Activated naive CD4-positive, alpha-beta T cell treated with Interleukin-2 at 50 U/mL for 16 hours (primary cell): ENCODE measurements around the gene XAB2.
"Not testable (repeated sequence)": the region's sequence is repeated elsewhere in the genome, so short reads cannot be mapped to it uniquely, and the experiment has no call there.

ENCODE experiments used
- DNase-seq: peaks from one replicate; pipeline ENCODE4 v3.0.0-alpha.2; 2020

XAB2 gene

GRCh38 chr19:7648265-7649014 lies 19.1 kb upstream of the XAB2 start:
- no peak for DNase-seq

GRCh38 chr19:7647156-7647555 lies 17.8 kb upstream of the XAB2 start:
- no peak for DNase-seq

DNA sequence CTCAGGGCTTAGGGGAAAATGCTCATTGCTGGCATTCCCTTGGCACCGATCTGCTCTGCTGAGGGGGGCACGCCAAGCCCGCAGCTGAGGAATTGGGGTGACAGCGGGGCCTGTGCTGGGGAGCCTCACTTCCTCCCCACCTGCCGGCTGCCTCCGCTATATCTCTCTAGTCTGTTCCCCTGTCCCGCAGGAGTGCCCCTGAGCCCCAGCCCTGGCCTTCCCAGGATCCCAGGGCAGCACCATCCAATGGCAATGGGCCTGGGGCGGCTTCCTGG lies 17.0 kb upstream of the XAB2 start:
- no peak for DNase-seq

DNA sequence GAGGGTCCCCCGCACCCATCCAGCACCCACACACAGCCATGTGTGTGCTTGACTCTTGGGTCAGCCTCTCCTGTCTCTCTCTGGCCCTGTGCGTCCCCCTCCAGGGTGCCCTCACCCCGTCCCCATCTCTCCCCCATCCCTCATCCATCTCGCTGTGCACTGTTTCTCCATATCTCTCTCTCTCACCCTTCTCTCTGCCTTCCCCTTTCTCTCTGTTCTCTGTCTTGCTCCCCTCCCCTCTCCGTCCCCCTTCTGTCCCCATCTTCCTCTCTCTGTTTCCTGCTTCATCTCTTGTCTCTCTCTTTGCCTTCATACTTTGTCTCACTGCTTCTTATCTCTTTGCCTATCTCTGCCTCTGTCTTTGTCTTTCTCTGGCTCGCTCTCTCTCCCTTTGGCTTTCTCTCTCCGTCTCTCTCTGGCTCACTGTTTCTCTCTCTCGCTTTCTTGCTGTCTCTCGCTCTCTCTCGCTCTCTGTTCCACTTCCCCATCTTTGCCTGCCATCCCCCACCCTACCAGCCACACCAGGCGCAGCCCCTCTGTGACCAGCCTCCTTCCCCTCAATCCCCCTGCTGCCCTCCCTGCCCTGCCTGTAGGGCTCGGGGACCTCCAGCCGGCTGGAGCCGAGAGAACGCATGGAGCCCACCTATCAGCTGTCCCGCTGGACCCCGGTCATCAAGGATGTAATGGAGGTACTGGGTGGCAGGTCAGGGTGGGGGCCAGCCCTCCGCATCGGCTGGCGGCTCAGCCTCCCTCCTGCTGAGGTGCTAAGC lies 16.5 kb upstream of the XAB2 start:
- DNase-seq = no peak

DNA sequence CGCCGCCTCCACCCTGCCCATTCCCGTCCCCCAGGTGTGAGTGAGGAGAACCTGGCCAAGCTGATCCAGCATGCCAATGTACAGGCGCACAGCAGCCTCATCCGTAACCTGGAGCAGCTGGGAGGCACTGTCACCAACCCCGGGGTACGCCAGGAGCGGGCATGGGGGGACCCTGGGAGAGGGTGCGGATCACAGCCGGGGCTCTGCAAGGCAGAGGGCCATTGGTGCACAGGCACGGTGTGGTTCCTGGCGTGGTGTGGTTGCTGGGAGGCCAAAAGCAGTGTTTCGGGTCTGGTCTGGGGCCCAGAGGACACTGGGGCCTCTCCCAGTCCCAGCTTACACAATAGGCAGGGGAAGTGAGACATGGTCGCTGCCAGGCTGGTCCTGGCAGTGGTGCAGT lies 15.8 kb upstream of the XAB2 start:
- no peak for DNase-seq

GRCh38 chr19:7644550-7644877 lies 15.2 kb upstream of the XAB2 start:
- no peak for DNase-seq

GRCh38 chr19:7643629-7644549 lies 14.5 kb upstream of the XAB2 start:
- not testable (repeated sequence) for DNase-seq

DNA sequence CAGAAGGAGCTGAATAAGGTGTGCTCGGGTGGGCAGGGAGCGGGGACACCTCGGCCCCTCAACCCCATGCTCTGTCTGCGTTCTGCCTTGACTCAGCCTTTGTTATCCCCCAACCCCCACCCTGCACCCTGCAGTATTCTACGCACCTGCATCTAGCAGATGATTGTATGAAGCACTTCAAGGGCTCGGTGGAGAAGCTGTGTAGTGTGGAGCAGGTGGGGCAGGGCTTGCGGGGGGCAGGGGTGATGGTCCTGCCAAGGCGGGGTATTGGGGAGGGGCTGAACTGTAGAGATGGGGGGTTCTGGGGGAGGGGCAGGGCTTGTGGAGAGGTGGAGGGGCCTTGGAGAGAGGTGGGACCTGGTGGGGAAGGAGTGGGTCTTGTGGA lies 13.7 kb upstream of the XAB2 start:
- DNase-seq = no peak

GRCh38 chr19:7642295-7643030 lies 13.1 kb upstream of the XAB2 start:
- no peak for DNase-seq

DNA sequence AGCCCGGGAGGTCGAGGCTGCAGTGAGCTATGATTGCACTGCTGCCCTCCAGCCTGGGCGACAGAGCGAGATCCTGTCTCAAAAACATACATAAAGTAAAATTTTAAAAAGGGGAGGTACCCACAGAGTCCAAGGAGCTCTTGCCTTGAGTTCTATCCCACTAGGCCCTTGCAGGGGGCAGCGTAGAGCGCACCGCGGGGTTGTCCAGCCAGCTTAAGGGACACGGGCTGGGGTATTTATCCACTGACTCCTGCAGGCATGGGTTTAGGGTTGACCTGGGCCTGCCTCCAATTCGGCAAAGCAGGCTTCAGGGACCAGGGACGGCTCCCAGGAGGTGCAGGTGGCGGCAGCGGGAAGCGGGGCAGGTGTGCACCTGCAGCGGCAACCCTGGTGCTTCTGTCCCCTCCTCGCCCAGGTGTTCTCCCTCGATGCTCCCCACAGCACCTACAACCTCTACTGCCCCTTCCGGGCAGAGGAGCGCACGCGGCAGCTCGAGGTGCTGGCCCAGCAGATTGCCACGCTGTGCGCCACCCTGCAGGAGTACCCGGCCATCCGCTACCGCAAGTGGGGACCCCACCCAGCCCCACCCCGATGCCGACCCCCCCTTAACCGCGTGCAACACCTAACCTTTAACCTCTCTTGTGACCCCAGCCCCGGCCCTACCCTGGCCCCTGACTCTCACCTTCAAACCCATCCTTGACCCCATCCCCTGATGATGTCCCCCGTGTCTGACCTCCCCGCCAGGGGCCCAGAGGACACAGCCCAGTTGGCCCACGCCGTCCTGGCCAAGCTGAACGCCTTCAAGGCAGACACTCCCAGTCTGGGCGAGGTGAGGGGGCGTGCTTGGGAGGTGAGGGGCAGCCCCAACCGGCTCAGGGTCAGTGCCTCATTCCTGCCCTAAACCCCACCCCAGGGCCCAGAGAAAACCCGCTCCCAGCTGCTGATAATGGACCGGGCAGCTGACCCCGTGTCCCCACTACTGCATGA lies 12.2 kb upstream of the XAB2 start:
- DNase-seq = no peak

- no peak for DNase-seq
These were observed 11.5 kb upstream of the XAB2 start for GRCh38 chr19:7640803-7641202.

DNA sequence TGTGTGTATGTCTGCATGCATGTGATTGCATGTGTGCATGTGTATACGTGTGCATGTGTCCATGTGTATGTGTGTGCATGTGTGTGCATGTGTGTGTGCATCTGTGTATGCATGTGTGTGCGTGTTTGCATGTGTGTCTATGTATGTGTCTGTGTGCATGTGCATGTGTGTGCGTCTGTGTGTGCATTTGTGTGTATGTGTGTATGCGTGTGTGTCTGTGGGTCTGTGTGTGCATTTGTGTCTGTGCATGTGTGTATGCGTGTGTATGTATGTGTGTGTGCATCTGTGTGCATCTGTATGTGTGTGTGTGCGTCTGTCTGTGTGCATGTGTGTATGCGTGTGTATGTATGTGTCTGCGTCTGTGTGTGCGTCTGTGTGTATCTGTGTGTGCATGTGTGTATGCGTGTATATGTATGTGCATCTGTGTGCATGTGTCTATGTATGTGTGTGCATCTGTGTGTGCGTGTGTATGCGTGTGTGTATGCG lies 10.6 kb upstream of the XAB2 start:
- no peak for DNase-seq

GRCh38 chr19:7638802-7639465 lies 9.6 kb upstream of the XAB2 start:
- DNase-seq = no peak

DNA sequence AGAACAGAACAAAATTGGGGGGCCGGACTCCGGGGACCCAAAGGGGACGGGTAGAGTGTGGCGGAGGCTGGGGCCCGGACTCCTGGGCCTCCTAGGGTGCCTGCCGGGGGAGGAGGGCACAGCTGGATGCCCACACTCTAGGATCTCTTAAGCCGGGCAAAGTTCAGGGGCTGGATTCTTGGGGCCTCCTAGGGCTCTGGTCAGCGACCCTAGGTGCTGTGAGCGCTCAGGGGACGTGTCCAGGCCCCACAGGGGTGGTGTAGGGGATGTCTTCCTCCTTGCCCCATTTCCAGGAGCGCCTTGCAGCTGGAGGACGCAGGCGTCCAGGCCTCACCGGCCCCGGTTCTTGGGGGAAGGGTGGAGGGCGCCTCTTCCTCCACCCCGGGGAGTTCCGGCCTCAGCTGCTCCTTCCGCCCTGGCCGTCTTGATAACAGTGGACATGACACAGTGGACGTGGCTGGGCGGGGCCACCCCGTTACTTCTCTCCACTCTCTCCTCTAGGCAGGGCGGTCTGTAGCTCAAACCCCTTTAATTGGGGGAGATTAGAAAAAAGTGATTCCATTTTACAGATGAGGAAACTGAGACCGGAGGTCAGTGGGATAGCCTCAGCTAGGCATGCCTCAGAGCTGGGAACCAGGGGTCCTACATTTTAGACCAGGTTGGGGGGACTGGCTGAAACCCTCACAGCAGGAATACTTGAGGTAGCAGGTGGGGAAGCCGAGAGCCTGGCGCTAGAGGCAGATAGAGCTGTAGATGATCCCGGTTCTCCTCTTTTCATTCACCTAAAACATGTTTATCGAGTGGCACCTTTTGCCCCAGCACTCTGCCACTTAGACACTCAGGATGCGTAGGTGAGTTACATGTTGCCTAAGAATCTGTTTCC lies 8.3 kb upstream of the XAB2 start:
- DNase-seq = peak; percentile 19

- peak; percentile 90 for DNase-seq
These were observed 7.5 kb upstream of the XAB2 start, which contains the start of gene STXBP2 for GRCh38 chr19:7636691-7637373. STXBP2 (plus strand) TSS chr19:7637110; CDS start chr19:7637150, 40 bp downstream.

DNA sequence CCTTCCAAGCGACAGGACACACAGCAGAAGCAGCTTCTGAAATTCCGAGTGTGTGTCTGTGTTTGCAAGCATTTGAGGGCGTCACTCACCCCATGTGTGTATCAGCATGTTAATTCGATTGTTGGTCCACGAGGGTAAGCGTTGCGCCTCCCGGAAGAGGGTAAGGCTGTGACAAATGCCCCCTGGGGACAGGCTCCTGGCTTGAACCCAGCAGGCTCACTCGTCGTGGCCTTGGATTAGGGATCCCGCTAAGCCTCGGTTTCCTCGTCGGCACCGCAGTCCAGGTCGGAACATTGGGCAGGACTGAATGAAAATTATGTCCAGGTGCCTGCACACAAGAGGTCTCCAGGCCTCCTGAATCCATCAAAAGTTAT lies 7.0 kb upstream of the XAB2 start:
- no peak for DNase-seq

GRCh38 chr19:7635670-7636069 lies 6.3 kb upstream of the XAB2 start:
- no peak for DNase-seq

GRCh38 chr19:7633698-7634097 lies 4.4 kb upstream of the XAB2 start, which contains the start of gene PCP2:
PCP2 (minus strand) TSS chr19:7633719; CDS start chr19:7633457, 262 bp downstream.
- no peak for DNase-seq
